ENCODE data around the gene HINT3.

DNA sequence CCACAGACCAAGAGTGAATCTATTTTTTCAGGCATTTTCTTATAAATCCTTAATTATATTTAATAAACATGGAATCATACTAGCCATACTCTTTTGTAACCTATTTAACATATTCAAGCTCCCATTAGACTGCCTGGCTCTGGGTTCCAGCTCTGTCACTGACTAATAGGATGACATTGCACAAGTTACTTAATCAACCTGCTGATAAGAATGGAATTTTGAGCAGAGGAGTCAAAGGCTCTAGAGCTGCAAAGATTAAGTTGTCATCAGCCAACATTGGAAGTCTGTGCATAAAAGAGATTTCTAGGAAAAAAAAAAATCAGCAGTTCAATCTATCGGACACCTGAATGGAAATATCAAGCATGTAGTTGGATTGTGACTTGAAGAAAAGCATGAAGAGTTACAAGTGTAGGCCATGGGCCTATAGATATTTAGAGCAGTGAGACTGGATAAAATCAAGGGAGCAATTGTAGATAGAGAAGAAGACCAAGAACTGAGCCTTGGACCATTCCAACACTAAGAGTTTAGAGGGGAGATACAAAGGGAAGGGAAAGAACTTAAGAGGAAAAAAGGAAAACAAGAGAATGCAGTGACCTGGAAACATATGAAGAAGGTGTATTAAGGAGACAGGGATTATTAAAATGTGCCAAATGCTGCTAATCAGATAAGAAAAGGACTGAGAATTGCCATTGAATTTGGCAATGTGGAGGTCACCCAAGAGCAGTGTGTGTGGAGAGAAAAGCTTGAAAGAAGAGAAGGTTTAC is 11.0 kb upstream of the HINT3 start:
- TF ChIP-seq, protein P1, sequence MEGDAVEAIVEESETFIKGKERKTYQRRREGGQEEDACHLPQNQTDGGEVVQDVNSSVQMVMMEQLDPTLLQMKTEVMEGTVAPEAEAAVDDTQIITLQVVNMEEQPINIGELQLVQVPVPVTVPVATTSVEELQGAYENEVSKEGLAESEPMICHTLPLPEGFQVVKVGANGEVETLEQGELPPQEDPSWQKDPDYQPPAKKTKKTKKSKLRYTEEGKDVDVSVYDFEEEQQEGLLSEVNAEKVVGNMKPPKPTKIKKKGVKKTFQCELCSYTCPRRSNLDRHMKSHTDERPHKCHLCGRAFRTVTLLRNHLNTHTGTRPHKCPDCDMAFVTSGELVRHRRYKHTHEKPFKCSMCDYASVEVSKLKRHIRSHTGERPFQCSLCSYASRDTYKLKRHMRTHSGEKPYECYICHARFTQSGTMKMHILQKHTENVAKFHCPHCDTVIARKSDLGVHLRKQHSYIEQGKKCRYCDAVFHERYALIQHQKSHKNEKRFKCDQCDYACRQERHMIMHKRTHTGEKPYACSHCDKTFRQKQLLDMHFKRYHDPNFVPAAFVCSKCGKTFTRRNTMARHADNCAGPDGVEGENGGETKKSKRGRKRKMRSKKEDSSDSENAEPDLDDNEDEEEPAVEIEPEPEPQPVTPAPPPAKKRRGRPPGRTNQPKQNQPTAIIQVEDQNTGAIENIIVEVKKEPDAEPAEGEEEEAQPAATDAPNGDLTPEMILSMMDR (optimal IDR thresholded peaks at IDR 0.05 in 1 of 3, IDR thresholded peaks at IDR 0.05 in 1 of 3, conservative IDR thresholded peaks at IDR 0.05 in 1 of 3; ENCODE audit: extremely low read depth in 1 of 3, insufficient read depth in 2 of 3, low read length in 3 of 3): no peak
- TF ChIP-seq EZH2 (IDR thresholded peaks at IDR 0.05; ENCODE audit: low read length): no peak

Measured in keratinocyte (primary cell).